ENCODE measurements around the gene CACTIN.

GRCh38 chr19:3657395-3657769 lies 30.8 kb upstream of the CACTIN start:
- no peak for TF ChIP-seq CTCF (IDR thresholded peaks at IDR 0.05)
- TF ChIP-seq POLR2A (IDR thresholded peaks at IDR 0.05), result no peak
- no peak for TF ChIP-seq EP300 (IDR thresholded peaks at IDR 0.05)

Data from sigmoid colon (tissue), 4 donors.